GM23338 (cell line): ENCODE measurements around the gene ELN.

Source experiments
- CREB1 ChIP-seq: fragments of 250-450 bp; sonication (Bioruptor Pico); IDR thresholded peaks from 2 replicates; pipeline ENCODE4 v1.5.0; 2020; ENCODE audit warnings: low read depth, mild to moderate bottlenecking, moderate library complexity
- CTCF ChIP-seq, 2 experiments: fragments of 200-600 bp in 1 of 2; sonication (generic) in 1 of 2; conservative IDR thresholded peaks; 2 replicates each; pipeline versions ENCODE4 v1.5.1 to v1.6.1; 2016 to 2017; ENCODE audit warnings: antibody characterized with exemption in 2 of 2, low read depth in 2 of 2, mild to moderate bottlenecking in 2 of 2, moderate library complexity in 1 of 2
- ETS1 ChIP-seq: IDR thresholded peaks from 2 replicates; pipeline ENCODE4 v1.6.1; 2016; ENCODE audit warnings: antibody characterized with exemption
- EZH2 ChIP-seq: fragments of 200-600 bp; sonication (generic); IDR thresholded peaks from one replicate; pipeline ENCODE4 v1.8.0; 2017; ENCODE audit warnings: antibody characterized with exemption, mild to moderate bottlenecking, low read depth; ENCODE audit not compliant: unreplicated experiment
- EZH2phosphoT487 ChIP-seq: fragments of 200-600 bp; sonication (generic); IDR thresholded peaks from one replicate; pipeline ENCODE4 v1.8.1; 2018; ENCODE audit warnings: antibody characterized with exemption; ENCODE audit not compliant: unreplicated experiment
- JUNB ChIP-seq: IDR thresholded peaks from one replicate; pipeline ENCODE4 v1.6.1; 2016; ENCODE audit warnings: antibody characterized with exemption; ENCODE audit not compliant: unreplicated experiment
- POLR2AphosphoS5 ChIP-seq: IDR thresholded peaks from 2 replicates; pipeline ENCODE4 v1.6.1; 2016; ENCODE audit warnings: antibody characterized with exemption, low read depth
- ZNF331 ChIP-seq: fragments of 250-450 bp; sonication (Bioruptor Pico); IDR thresholded peaks from 2 replicates; pipeline ENCODE4 v1.5.0; 2020; ENCODE audit warnings: low read depth, mild to moderate bottlenecking, moderate library complexity

- no peak for TF ChIP-seq JUNB
- TF ChIP-seq CTCF (conservative IDR thresholded peaks at IDR 0.05; ENCODE audit: low read depth in 2 of 2), result no peak
- TF ChIP-seq POLR2AphosphoS5, result no peak
- TF ChIP-seq CREB1 (CRISPR knock-in tag), result no peak
- no peak for TF ChIP-seq ZNF331 (CRISPR knock-in tag)
- no peak for TF ChIP-seq EZH2phosphoT487
- no peak for TF ChIP-seq EZH2
- TF ChIP-seq ETS1, result no peak
These were observed 43.3 kb upstream of the ELN start for GRCh38 chr7:73984481-73985205.
